HG03378 (cell line): ENCODE measurements around the gene FGF23.

Experiments
- ATAC-seq: cut with Tn5 transposase; IDR thresholded peaks from one replicate; pipeline ENCODE4 v1.9.1; 2021; ENCODE audit warnings: mild to moderate bottlenecking, moderate library complexity; ENCODE audit not compliant: unreplicated experiment

Gene FGF23

GRCh38 chr12:4320497-4320852, 59.0 kb downstream of the FGF23 start:
- ATAC-seq: peak; percentile 46
